ENCODE results near the gene ESYT1. TPM values are rescaled to one million over a fixed set of nuclear protein-coding genes. Genes with fewer than 3 reads are reported as not detected.

ESYT1 gene
- total RNA-seq, 1 experiment from 2014 or later, result 91.1 TPM

- Mint-ChIP-seq H3K27me3 (ENCODE audit: unreplicated experiment) (no peaks in the 10 kb centered on the region), H3K36me3 (ENCODE audit: insufficient read depth, unreplicated experiment) (peaks cover 96% of the 10 kb centered on the region), H3K4me3 (ENCODE audit: low read depth, unreplicated experiment) (peak overlapping the region; percentile 98), H3K9me3 (ENCODE audit: low read depth, unreplicated experiment) (no peaks in the 10 kb centered on the region), H3K4me1 (ENCODE audit: low read depth, unreplicated experiment) (peaks cover 32% of the 10 kb centered on the region), H3K27ac (ENCODE audit: unreplicated experiment) (peak overlapping the region; percentile 100)
- intact Hi-C loops (cut with micrococcal nuclease; ENCODE audit: unreplicated experiment), result no loop called here
- no TSS peak for BruUV-seq (replicated peaks)
- CTCF ChIA-PET, result interaction anchor here (0.7 kb wide), 1 partner anchor 38 kb away, joined by 3 read pairs; no protein-coding TSS in a partner anchor
- TF ChIP-seq CTCF (IDR thresholded peaks at IDR 0.05; ENCODE audit: unreplicated experiment), result no peak
- no peak for DNase-seq
Observed at GRCh38 chr12:56161690-56162351, 33.8 kb downstream of the ESYT1 start.

- H3K9me3 Mint-ChIP-seq (ENCODE audit: low read depth, unreplicated experiment), result no peaks in the 10 kb centered on the region
- no peaks in the 10 kb centered on the region for H3K27me3 Mint-ChIP-seq (ENCODE audit: unreplicated experiment)
- peaks cover 32% of the 10 kb centered on the region for H3K4me1 Mint-ChIP-seq (ENCODE audit: low read depth, unreplicated experiment)
- BruUV-seq (replicated peaks), result TSS peak; percentile 51
- TF ChIP-seq CTCF (IDR thresholded peaks at IDR 0.05; ENCODE audit: unreplicated experiment), result no peak
- DNase-seq, result no peak
- H3K36me3 Mint-ChIP-seq (ENCODE audit: insufficient read depth, unreplicated experiment), result peaks cover 96% of the 10 kb centered on the region
- CTCF ChIA-PET, result interaction anchor here (0.6 to 1.0 kb wide), 6 partner anchors 25 to 211 kb away, joined by 3 to 5 read pairs (median 3); partner anchors contain the start of genes ESYT1 and IL23A
- no peak overlapping the region for H3K4me3 Mint-ChIP-seq (ENCODE audit: low read depth, unreplicated experiment)
- intact Hi-C loops (cut with micrococcal nuclease; ENCODE audit: unreplicated experiment), result no loop called here
- peak overlapping the region; percentile 100 for H3K27ac Mint-ChIP-seq (ENCODE audit: unreplicated experiment)
Observed at GRCh38 chr12:56162468-56163290, 34.6 kb downstream of the ESYT1 start.

GRCh38 chr12:56163533-56164344 lies 35.7 kb downstream of the ESYT1 start:
- BruUV-seq (replicated peaks), result no TSS peak
- peak overlapping the region; percentile 50 for H3K27ac Mint-ChIP-seq (ENCODE audit: unreplicated experiment)
- no peaks in the 10 kb centered on the region for H3K27me3 Mint-ChIP-seq (ENCODE audit: unreplicated experiment)
- no peaks in the 10 kb centered on the region for H3K9me3 Mint-ChIP-seq (ENCODE audit: low read depth, unreplicated experiment)
- peaks cover 95% of the 10 kb centered on the region for H3K36me3 Mint-ChIP-seq (ENCODE audit: insufficient read depth, unreplicated experiment)
- TF ChIP-seq CTCF (IDR thresholded peaks at IDR 0.05; ENCODE audit: unreplicated experiment), result no peak
- intact Hi-C loops (cut with micrococcal nuclease; ENCODE audit: unreplicated experiment), result no loop called here
- H3K4me1 Mint-ChIP-seq (ENCODE audit: low read depth, unreplicated experiment), result peaks cover 29% of the 10 kb centered on the region
- H3K4me3 Mint-ChIP-seq (ENCODE audit: low read depth, unreplicated experiment), result peak overlapping the region; percentile 27
- CTCF ChIA-PET, result interaction anchor here (0.8 to 1.0 kb wide), 2 partner anchors 36 to 212 kb away, joined by 3 to 4 read pairs; partner anchors contain the start of gene ESYT1
- DNase-seq, result no peak

- H3K9me3 Mint-ChIP-seq (ENCODE audit: low read depth, unreplicated experiment), result no peaks in the 10 kb centered on the region
- no peak overlapping the region for H3K4me3 Mint-ChIP-seq (ENCODE audit: low read depth, unreplicated experiment)
- H3K36me3 Mint-ChIP-seq (ENCODE audit: insufficient read depth, unreplicated experiment), result peaks cover 95% of the 10 kb centered on the region
- BruUV-seq (replicated peaks), result no TSS peak
- H3K27me3 Mint-ChIP-seq (ENCODE audit: unreplicated experiment), result no peaks in the 10 kb centered on the region
- intact Hi-C loops (cut with micrococcal nuclease; ENCODE audit: unreplicated experiment), result no loop called here
- no peak for DNase-seq
- CTCF ChIA-PET, result no interaction called here
- peak overlapping the region; percentile 31 for H3K27ac Mint-ChIP-seq (ENCODE audit: unreplicated experiment)
- peaks cover 23% of the 10 kb centered on the region for H3K4me1 Mint-ChIP-seq (ENCODE audit: low read depth, unreplicated experiment)
- no peak for TF ChIP-seq CTCF (IDR thresholded peaks at IDR 0.05; ENCODE audit: unreplicated experiment)
Observed at GRCh38 chr12:56164345-56164729, 36.3 kb downstream of the ESYT1 start.

Measured in Calu3 (cell line).